Mucosa of gallbladder (tissue), 1 donor: ENCODE results near the gene ITIH3. TPM values are rescaled to one million over a fixed set of nuclear protein-coding genes. Genes with fewer than 3 reads are reported as not detected.

ENCODE experiments used
- DNase-seq: peaks from one replicate; pipeline ENCODE4 v3.0.0-alpha.2; 2020; ENCODE audit warnings: low spot score
- total RNA-seq: library from RNA; stranded (reverse); gene quantifications from one replicate; pipeline ENCODE4 v1.2.1, GENCODE V29; 2021
- donor health status: DM: no; HTN: no; CAD: no.

The ITIH3 gene
- total RNA-seq, 1 donor from 2014 or later = 2.0 TPM

DNA sequence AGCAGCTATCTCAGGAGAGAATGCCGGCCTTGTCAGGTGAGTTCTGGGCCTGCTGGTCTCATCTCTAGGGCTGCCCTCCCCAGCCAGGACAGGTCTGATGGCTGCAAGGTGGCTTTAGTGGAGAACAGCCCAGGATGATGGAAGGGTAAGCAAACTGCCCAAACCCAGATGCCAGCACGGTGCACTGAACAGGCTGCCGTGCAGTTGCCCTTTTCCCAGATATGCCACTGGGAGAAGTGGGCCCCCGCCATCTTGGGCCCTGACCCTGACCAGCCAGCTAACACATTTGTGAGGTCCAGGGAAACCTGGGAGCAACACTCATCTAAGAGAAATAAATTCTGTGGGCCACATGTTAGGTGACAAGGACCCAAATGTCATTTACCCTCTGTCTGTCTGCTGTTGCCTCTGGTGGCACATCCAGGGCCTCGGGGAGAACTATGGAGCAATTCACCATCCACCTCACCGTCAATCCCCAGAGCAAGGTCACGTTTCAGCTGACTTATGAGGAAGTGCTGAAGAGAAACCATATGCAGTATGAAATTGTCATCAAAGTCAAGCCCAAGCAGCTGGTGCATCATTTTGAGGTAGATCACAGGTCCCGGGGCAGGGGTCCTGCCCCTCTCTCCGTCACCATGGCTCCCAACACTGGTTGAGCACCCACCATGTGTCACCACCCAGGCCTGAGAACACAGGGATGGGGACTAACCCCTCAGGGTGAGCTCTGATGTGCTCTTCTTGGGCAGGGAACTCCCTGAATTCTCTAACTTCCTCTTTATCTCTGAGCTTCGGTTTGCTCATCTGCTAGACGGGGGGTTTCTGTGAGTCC is 15.4 kb upstream of the ITIH3 start:
- no peak for DNase-seq

DNA sequence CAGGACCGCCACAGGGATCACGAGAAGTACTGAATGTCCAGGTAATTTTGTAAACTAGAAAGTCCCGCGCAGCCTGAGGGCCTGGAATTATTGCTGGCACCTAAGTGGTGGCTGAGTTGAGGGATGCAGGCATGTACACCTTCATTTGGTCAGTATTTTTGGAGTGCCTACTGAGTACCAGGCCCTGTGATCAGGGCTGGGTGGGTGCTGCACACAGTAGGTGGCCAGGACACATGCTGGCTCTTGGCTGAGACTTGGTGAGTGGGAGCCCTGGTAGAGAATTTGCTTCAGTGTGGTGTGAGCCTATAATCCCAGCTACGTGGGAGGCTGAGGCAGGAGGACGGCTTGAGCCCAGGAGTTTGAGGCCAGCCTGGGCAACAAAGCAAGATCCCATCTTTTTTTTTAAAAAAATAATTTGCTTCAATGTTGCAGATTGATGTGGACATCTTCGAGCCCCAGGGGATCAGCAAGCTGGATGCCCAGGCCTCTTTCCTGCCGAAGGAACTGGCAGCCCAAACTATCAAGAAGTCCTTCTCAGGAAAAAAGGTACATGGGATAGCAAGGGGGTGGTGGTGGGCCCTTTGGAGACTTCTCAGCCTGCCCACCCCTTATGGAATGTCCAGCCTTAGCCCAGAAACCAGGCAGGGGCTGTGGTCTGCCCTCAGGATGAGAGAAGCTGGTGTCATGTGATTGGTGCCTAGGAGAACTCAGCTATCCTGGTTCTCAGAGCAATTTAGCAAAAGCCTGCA is 14.6 kb upstream of the ITIH3 start:
- DNase-seq = no peak

DNA sequence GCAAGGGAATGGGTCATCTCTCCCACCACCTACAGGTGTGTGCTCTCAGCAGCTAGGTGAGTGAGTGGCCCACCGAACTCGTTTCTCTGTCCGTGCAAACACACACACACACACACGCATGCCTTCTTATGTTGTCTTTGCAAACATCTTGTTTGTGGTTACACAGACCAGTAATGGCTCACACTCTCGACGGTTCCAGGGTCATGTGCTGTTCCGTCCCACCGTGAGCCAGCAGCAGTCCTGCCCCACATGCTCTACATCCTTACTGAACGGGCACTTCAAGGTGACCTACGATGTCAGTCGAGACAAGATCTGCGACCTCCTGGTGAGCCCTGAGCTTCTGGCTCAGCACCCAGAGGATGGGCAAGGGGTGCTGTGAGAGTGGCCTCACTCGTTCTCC is 12.9 kb upstream of the ITIH3 start:
- no peak for DNase-seq

DNA sequence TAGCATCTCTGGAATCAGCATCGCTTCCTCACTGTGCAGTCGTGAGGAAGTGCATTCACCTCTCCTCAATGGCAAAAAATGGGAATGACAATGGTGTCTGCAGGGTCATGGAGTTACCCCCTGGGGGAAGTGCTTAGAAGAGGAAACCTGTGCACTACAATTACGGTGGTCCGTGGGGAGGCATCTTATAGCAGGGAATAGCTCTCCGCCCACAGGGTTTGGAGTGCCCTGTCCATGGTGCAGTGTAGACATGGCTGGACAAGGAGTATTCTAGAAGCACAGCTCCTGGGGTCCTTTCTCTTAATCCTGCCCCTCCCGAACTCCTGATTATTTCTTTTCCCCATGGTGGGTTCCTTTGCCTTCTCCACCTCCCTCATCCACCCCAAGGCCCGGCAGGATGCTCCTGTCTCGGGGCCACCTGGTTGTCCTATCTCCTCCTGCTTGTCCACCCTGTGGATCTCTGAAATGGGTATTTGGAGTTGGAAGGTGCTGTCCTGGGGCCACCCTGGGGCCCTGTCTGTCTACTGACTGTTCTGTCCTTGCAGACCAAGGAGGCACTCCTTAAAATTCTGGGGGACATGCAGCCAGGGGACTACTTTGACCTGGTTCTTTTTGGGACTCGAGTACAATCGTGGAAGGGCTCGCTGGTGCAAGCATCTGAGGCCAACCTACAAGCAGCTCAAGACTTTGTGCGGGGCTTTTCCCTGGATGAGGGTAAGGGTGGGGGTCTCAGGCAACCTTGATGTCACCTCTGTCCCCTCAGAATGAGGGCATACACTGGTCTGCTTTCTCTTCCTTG is 12.0 kb upstream of the ITIH3 start:
- no peak for DNase-seq

DNA sequence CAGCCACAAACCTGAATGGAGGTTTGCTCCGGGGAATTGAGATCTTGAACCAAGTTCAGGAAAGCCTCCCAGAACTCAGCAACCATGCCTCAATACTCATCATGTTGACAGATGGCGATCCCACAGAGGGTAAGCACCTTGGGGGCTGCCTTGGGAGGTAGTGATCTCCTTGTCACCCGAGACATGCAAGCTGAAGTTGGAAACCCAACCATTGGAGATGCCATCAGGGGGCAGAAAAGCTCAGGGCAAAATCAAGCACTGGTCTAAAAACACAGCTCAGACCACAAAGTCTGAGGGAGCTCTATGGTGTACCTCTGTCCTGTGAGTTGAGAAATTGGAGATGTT is 11.4 kb upstream of the ITIH3 start:
- no peak for DNase-seq

DNA sequence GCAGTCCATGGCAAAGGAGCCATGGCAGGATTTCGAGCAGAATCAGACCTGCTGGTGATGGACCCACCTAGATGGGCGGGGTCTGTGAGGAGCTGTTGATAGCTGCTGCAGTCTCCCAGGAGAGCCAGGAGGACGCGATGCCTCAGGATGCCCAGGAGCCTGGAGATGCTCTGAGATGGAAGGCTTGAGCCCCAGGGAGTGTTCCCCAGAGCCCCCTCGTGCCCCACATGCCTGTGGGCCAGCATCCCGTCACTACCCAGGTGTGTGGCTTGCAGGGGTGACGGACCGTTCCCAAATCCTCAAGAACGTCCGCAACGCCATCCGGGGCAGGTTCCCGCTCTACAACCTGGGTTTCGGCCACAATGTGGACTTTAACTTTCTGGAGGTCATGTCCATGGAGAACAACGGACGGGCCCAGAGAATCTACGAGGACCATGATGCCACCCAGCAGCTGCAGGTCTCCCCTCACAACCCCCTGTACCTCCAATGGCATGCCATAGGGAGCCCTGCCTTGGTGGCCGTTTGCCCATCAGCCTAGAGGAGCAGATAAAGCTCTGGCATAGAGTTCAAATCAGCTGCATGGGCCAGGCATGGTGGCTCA is 10.5 kb upstream of the ITIH3 start:
- DNase-seq = no peak

DNA sequence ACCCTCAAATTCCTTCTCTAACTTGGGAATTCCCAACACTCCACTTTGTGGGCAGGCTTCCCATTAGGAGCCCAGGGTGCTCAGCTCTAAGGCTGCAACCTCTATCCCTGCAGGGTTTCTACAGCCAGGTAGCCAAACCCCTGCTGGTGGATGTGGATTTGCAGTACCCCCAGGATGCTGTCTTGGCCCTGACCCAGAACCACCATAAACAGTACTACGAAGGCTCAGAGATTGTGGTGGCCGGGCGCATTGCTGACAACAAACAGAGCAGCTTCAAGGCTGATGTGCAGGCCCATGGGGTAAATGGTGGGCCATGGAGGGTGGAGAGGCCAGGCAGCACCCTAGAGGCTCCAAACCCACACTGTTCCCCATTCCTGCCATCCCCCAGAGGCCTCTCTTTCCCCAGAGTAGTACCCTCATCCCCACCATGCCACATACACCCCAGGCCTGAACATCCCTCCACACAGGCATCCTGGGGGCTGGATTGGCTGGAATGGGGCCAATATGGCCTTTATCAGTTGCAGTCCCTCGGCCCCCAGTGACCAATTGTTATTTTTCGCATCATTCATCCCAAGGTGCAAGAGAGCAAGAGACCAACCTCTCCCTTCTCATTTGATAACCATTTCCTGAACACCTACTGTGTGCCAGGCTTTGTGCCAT is 9.5 kb upstream of the ITIH3 start:
- DNase-seq = no peak

DNA sequence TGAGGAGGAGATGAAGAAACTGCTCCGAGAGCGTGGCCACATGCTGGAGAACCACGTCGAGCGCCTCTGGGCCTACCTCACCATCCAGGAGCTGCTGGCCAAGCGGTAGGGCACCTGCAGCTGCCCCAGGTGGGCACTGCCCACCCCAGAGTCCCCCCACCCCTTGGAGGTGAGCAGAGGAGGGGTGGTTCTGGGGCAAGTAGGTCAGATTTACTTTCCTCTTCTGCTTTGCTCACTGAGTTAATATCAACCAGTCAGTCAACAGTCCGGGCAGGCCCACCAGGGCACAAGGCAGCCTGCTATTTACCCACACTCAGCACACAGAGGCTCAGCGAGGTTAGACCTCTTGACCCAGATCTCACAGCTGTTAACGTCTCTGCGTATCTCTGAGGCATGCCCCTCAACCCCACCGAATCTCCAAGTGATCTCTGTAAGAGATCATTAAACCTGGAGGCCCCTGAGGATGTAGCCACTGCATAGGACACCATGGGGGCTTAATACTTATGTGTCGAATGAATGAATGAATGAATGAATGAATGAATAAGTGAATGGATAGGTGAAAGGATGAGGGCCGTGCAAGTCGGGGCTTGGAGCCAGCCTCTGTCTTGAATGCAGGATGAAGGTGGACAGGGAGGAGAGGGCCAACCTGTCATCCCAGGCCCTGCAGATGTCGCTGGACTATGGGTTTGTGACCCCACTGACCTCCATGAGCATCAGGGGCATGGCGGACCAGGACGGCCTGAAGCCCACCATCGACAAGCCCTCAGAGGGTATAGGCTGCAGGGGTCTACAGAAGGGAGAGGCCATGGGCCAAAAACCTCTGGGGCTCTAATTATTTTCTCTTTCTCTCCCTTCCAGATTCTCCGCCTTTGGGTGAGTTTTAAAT is 8.0 kb upstream of the ITIH3 start:
- no peak for DNase-seq

DNA sequence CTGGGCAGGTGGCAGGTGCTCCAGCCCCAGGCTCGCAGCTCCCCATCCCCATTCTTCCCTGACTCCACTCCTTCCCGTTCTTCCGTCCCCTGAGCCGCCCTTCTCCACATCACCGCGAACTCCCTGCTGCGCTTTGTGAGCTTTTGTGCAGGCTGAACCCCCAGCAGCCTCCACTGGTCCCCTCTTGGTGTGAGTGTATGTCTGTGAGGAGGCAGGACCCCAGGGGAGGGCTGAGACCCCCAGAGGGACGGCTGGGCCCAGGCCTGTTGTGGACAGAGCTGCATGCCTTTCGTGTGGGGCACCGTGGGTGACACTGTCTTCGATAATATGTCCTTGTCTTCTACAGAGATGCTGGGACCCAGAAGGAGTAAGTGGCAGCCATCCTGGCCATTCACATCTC is 7.3 kb upstream of the ITIH3 start:
- DNase-seq = no peak

DNA sequence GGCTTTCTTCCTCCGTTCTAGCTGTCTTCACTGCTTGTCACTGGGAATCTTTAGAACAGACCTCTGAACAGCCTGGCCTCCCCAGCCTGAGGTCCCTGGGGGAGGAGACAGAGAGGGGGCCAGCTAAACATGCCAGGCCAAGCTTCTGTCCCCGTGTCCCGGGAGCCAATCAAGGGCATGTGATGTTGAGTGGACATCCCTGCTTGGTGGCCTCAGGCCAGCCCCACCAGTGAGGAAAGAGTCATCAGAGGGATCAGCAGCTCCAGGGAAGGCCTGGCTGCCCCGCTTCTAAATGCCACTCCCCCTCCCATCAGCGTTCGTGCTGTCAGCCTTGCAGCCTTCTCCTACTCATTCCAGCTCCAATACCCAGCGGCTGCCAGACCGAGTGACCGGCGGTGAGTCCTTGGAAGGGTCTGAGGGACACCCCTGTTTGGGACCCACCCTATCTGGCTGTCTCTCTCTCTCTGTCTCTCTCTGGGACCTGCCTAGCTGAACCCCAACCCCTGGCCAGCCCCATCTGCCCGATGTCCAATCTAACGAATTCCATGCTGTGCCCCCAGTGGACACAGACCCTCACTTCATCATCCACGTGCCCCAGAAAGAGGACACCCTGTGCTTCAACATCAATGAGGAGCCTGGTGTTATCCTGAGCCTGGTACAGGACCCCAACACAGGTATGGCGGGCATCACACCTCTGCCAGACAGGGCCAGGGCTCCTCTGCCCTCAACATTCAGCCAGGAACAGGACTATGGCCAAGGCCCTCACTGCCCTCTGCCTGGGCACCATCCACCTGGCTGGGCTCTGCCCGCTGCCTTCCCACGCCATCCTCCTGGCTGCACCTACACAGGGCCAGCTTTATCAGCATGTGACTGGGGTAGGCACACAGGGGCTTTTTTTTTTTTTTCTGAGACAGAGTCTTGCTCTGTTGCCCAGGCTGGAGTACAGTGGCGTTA is 6.6 kb upstream of the ITIH3 start:
- DNase-seq = no peak

DNA sequence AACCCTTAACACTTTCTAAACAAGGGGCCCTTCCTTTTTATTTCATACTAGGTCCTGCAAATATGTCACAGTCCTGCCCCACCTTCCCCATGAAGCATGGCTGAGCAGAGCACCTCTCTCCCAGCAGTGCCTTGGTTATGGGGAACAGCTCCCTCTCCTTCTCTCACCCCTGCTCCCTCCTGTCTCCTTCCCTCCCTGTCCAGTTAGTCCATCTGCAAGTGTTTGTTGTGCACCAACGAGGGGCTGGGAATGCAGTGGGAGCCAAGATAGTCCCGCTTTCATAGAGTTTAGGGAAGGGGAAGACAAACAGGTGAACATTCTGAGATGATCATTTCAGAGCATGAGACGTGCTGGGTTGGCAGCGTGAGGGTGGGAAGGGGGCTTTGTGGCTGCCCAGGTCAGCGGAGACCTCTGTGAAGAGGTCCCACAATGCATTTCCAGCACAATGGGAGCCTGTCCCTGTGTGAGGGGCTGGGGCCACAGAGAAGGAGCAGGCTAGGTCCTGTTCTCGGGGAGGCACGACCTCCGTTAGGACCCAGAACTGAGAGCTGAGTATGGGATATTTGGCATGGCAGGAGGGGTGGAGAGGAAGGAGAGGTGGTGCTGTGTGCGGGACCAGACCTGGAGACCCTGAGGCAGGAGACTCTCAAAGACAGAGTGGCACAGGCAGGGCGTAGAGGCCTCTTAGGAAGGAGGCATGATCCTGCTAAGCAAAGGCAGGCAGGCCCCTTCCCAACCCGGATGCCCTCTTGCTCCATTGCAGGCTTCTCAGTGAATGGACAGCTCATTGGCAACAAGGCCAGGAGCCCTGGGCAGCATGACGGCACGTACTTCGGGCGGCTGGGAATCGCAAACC is 5.5 kb upstream of the ITIH3 start:
- DNase-seq = no peak

DNA sequence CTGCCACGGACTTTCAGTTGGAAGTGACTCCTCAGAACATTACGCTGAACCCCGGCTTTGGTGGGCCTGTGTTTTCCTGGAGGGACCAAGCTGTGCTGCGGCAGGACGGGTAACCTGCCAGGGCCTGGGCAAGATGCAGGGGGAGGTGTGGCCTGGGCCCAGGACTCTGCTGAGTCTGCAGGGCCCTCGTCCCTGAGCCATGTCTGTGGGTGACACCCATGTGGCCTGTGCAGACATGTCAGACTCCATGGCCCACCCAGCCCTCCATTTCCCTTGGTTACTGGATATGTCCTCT is 4.9 kb upstream of the ITIH3 start:
- DNase-seq = no peak

DNA sequence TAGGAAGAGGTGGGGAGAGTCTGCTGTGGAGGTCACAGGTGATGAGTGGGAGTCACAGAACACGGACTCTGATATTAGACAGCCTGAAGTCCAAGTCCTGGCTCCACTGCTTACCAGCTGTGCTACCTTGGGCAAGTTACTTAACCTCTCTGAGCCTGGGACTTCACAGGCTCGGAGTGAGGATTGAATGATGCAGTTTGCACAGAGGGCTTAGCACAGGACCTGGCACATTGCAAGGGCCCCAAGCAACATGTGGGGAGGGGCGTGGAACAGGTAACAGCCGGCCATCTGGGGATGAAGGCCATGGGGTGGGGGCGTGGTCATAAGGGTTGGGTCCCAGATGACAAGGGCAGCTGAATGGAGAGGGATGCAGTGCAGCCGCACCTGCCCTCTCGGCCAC is 4.3 kb upstream of the ITIH3 start:
- no peak for DNase-seq

DNA sequence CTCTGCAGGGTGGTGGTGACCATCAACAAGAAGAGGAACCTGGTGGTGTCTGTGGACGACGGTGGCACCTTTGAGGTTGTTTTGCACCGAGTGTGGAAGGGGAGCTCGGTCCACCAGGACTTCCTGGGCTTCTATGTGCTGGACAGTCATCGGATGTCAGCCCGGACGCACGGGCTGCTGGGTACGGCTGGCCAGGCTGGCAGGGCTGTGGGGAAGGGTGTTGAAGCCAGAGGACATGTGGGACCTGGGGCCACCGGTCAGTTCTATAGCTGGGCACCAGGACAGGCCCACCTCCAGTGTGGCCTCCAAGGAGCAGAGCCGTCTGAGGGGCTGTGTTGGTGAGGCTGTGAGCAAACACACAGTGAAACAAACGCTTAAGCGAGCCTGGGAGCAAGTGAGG is 3.9 kb upstream of the ITIH3 start:
- no peak for DNase-seq

DNA sequence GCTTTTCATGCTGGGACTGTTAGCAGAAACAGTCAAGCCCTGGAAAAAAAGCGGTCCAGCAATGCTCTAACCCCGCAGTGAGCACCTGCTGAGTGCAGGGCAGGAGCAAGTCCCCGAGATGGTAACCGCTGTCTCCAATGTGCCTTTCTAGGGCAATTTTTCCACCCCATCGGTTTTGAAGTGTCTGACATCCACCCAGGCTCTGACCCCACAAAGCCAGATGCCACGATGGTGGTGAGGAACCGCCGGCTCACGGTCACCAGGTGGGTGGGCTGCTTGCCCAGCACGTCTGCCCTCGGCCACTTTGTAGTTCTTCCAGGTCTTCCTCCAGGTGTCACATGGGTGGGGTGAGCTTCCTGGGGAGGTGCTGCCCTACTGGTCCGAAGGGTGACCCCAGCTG is 3.2 kb upstream of the ITIH3 start:
- no peak for DNase-seq

DNA sequence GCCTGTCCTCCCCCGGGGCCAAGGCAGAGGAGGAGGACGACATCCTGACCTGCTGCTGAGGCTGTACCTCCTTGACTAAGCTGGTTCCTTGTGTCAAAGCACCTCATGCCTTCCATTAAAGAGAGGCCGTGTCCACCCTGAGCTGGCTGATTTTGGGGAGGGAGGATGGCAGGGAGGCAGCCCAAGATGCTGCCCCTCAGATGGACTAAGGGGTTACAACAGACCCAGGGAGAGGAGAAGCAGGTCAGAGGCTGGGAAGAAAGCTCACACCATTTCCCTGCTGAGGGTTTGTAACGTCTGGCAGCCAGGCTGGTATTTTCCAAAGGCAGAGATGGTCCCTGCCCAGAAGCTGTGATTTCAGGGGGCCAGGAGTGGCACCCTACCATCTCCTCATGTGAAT is 2.7 kb upstream of the ITIH3 start:
- DNase-seq = no peak

DNA sequence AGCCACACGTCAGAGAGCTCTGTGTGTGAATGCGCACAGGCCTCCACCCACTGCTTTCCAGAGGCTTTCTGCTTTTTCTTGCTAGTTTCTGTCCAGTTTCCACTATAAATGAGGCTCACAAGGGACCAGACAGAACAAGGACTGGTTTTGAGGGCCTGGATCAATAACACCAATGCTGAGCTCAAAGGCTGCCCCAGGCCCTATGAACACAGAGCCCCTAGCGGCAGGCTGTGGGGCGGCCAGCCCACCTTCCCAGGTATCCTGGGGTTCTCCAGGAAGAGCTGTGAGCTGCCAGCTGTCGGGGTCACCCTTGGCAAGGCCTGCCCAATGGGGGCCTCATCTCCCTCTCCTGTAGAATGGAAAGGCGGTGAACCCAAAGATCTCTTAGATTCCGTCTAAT is 2.2 kb upstream of the ITIH3 start:
- DNase-seq = no peak

DNA sequence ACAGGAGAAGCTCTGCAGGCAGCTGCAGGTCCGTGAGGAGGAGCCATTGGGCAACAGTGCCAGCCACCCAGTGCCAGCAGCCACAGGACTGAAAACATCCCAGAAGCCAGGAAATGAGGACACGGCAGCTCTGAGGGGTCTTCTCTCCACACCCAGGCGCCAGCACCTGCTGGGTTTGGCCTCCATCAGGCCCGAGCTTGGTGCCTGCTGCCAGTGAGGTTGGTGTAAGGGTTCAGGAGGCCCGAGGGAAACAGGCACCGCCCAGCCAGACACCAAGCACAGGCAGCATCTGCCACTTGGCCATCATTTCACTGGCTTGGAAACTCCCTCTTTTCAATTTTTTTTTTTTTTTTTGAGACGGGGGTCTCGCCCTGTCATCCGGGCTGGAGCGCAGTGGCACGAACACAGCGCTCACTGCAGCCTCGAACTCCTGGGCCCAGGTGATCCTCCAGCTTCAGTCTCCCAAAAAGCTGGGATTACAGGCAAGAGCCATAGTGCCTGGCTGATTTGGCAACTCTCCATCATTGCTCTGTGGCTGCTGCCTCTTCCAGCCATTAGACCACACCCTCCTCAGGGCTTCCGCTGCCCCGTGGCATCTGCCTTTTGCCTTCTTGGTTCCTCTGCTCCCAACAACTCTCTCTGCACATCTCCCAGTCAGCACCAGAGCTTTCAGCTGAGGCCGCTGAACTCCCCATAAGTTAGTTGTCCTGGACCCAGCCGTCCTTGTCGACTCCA is 1.5 kb upstream of the ITIH3 start:
- DNase-seq = no peak
